Measurements from ENCODE around the gene CCDC158. TPM values are rescaled to one million over a fixed set of nuclear protein-coding genes. Genes with fewer than 3 reads are reported as not detected.
"Not testable (repeated sequence)": the region's sequence is repeated elsewhere in the genome, so short reads cannot be mapped to it uniquely, and the experiment has no call there.

CCDC158 gene
- total and polyA plus RNA-seq, 7 donors, result 0.17 to 0.32 (median 0.17) TPM; not detected in 4

DNA sequence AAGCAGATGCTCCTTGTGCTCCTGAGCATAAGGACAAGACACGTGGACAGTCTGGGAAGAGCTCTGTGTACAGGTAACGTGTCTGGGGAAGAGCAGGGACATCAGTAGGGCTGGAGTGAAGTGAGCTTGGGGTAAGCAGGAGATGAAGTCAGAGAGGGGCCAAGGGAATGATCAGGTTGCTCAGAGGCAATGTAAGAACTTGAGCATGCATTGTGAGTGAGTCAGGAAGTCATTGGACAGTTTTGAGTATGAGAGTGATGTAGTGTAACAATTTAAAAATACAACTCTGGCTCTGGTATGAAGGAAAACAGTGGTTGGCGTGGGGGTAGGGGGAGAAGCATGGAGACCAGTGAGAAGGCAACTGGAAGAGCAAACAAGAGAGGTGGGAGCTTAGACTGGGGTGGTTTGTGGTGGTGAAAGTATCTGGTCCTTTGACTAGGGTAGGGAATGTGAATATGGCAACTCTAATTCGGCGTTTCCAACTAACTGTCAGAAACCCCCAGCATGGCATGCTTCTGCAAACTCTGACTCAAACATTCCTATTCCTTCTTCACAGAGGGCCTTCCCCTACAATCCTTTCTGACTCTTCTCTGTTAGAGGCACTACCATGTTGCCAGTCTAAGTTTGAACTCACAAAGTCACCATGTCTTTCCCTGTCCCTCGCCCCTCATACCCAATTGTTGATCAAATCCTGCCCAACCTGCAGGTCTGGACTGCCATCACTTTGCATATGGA, 57.2 kb downstream of the CCDC158 start:
- intact Hi-C loops (cut with DNase I), result no loop called here
- no peak overlapping the region for H3K27ac ChIP-seq
- no peaks in the 10 kb centered on the region for H3K27me3 ChIP-seq (ENCODE audit: insufficient read depth in 3 of 3, low read length in 2 of 3)
- H3K4me3 ChIP-seq, result no peak overlapping the region
- WGBS, 3 donors, result 87 to 89% (median 88%) methylated on average over 6 of the region's 6 CpGs
- TF ChIP-seq, protein P1, sequence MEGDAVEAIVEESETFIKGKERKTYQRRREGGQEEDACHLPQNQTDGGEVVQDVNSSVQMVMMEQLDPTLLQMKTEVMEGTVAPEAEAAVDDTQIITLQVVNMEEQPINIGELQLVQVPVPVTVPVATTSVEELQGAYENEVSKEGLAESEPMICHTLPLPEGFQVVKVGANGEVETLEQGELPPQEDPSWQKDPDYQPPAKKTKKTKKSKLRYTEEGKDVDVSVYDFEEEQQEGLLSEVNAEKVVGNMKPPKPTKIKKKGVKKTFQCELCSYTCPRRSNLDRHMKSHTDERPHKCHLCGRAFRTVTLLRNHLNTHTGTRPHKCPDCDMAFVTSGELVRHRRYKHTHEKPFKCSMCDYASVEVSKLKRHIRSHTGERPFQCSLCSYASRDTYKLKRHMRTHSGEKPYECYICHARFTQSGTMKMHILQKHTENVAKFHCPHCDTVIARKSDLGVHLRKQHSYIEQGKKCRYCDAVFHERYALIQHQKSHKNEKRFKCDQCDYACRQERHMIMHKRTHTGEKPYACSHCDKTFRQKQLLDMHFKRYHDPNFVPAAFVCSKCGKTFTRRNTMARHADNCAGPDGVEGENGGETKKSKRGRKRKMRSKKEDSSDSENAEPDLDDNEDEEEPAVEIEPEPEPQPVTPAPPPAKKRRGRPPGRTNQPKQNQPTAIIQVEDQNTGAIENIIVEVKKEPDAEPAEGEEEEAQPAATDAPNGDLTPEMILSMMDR (IDR thresholded peaks at IDR 0.05), result no peak
- ATAC-seq (peak in 1 of 4 donors; percentile 54), DNase-seq (no peak)
- no peaks in the 10 kb centered on the region for H3K9me3 ChIP-seq
- H3K36me3 ChIP-seq (ENCODE audit: insufficient read depth in 1 of 2, low read depth in 1 of 2), result no peaks in the 10 kb centered on the region
- H3K4me1 ChIP-seq, result no peaks in the 10 kb centered on the region

DNA sequence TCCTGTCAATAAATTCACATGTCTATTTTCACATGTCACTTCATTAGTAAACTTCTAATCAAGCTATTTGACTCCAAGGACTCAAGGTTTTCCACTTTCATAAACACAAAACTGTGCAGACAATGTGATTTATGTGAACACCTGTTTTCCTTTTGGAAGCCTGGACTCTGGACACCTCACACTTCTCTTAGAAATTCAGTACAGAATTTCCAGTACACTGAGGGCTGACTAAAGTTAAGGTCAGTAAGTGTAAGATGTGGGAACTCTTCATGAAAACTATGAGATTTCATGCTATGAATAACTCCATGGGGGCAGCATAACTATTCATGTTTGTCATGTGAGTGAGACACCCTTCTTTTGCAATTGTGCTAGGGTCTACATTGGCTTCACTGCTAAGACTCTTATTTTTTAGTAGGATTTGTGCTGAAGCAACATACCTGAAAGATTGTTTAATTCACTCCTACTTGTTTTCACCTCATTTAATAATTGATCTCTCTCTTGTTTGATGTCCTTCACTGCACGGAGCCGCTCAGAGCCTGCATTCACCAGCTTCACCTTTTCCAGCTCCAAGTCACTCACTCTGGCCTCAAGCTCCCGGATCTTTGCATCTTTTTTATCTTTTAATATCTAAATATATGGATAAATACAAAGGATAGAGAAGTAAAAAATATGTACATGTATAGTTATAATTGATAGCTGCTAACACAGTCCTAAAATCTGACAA, 59.1 kb downstream of the CCDC158 start:
- intact Hi-C loops (cut with DNase I), result no loop called here
- DNase-seq, result no peak

DNA sequence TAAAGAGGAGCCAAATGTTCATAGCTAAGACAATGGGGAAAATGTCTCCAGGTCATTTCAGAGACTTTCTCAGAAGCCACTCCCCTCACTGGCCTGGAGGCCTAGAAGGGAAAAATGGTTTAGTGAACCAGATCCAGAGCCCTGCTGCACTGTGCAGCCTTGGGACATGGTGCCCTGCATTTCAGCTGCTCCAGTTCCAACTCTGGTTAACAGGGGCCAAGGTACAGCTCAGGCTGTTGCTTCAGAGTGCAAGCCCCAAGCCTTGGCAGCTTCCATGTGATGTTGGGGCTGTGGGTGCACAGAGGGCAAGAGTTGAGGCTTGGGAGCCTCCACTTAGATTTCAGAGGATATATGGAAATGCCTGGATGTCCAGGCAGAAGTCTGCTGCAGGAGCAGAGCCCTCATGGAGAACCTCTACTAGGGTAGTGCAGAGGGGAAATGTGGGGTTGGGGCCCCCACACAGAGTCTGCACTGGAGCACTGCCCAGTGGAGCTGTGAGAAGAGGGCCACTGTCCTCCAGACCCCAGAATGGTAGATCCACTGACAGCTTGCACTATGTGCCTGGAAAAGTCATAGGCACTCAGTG, 61.0 kb downstream of the CCDC158 start:
- H3K9me3 ChIP-seq; H3K4me3 ChIP-seq; H3K27me3 ChIP-seq (ENCODE audit: insufficient read depth in 3 of 3, low read length in 2 of 3); H3K4me1 ChIP-seq; ATAC-seq; intact Hi-C loops (cut with DNase I); DNase-seq; H3K27ac ChIP-seq; H3K36me3 ChIP-seq (ENCODE audit: insufficient read depth in 1 of 2, low read depth in 1 of 2): not testable (repeated sequence)

More for the DNA sequence above, 59.1 kb downstream of the CCDC158 start:
- no peaks in the 10 kb centered on the region for H3K4me1 ChIP-seq
- TF ChIP-seq, protein P1 (IDR thresholded peaks at IDR 0.05), result no peak
- H3K27ac ChIP-seq, result no peak overlapping the region
- no peaks in the 10 kb centered on the region for H3K9me3 ChIP-seq
- H3K4me3 ChIP-seq, result no peak overlapping the region
- WGBS, 3 donors, result 81 to 90% (median 86%) methylated on average over 3 of the region's 3 CpGs
- H3K27me3 ChIP-seq (ENCODE audit: insufficient read depth in 3 of 3, low read length in 2 of 3), result no peaks in the 10 kb centered on the region
- no peak for ATAC-seq
- H3K36me3 ChIP-seq (ENCODE audit: insufficient read depth in 1 of 2, low read depth in 1 of 2), result no peaks in the 10 kb centered on the region

DNA sequence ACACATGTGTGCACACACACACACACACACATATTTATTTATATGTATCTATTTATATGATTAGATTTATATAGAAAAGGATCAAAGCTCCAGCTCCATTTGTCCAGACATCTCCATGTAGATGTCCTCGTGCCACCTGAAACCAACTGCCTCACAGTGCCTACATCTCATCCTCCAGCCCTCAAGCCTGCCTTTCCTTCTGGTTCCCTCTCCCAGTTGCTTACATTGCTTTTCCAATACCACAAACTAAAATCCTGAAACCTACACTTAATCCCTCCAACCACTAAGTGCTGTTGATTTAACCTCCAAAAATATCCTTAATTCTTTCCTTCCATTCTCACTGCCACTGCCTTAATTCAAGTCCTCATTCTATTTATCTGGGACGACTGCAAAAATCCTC, 63.0 kb downstream of the CCDC158 start:
- Histone ChIP-seq H3K4me1 (no peaks in the 10 kb centered on the region), H3K4me3 (no peak overlapping the region), H3K36me3 (ENCODE audit: insufficient read depth in 1 of 2, low read depth in 1 of 2) (no peaks in the 10 kb centered on the region), H3K9me3 (no peaks in the 10 kb centered on the region), H3K27me3 (ENCODE audit: insufficient read depth in 3 of 3, low read length in 2 of 3) (no peaks in the 10 kb centered on the region), H3K27ac (no peak overlapping the region)
- intact Hi-C loops (cut with DNase I), result no loop called here
- TF ChIP-seq, protein P1 (IDR thresholded peaks at IDR 0.05), result no peak
- DNase-seq (no peak), ATAC-seq (no peak)
- WGBS, 3 donors, result 68 to 81% (median 79%) methylated on average over 2 of the region's 2 CpGs

All from psoas muscle (tissue), 8 donors.